Panc1 (cell line): ENCODE results near the gene SLC22A23.

ENCODE experiments used
- CTCF ChIP-seq: fragments of 450-650 bp; IDR thresholded peaks from 2 replicates; pipeline ENCODE4 v1.5.1; 2017; ENCODE audit warnings: mild to moderate bottlenecking
- REST ChIP-seq, 2 experiments: IDR thresholded peaks; 2 replicates each; pipeline ENCODE4 v1.6.1; 2011 to 2012; ENCODE audit warnings: low read depth in 2 of 2, control low read depth in 1 of 2, low read length in 1 of 2, mild to moderate bottlenecking in 1 of 2, moderate library complexity in 1 of 2; ENCODE audit not compliant: insufficient read depth in 1 of 2

- no peak for TF ChIP-seq CTCF
- TF ChIP-seq REST (IDR thresholded peaks at IDR 0.05; ENCODE audit: insufficient read depth in 1 of 2, low read depth in 2 of 2, low read length in 1 of 2) = no peak
Observed at GRCh38 chr6:3321875-3322274, 135.0 kb downstream of the SLC22A23 start.
